ENCODE data around the gene UNK. TPM values are rescaled to one million over a fixed set of nuclear protein-coding genes. Genes with fewer than 3 reads are reported as not detected.

Gene UNK
- total and polyA plus RNA-seq, 2 of the 13 experiments (the other 11 are each of a cell fraction or from before 2014, with no cell fraction given) = 31.6 to 33.0 TPM

DNA sequence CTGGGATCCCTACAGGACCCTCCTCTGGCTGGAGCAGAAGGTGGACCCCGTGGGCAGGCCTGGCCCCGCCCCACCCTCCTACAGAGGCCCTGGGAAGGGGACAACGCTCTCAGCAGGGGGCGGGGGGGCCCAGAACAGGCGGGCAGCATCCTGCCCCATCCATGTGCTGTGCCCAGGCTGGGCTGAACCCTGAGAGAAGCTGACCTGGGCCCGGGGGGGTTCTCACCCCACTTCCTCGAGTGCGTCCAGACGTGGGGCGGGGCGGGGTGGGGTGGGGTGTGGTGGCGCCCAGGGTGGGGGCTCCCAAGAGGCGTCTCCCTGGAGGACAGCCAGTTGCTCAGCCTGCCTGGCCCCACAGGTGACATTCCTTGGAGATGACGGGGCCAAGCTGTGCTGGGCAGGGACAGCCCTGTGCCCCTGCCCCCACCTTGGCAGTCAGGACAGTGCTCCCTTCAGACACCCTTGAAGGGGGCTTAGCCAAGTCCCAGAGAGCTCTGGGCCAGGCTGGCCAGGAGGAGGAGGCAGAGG is 60.0 kb downstream of the UNK start (continued):
- TF ChIP-seq ZFP62 (CRISPR knock-in tag; IDR thresholded peaks at IDR 0.05) (no peak), ZSCAN31 (CRISPR knock-in tag; IDR thresholded peaks at IDR 0.05; ENCODE audit: low read depth) (0 out of 2 replicates have a peak, but pooled peaks have one; percentile 9), ZNF788 (CRISPR knock-in tag; IDR thresholded peaks at IDR 0.05; ENCODE audit: borderline replicate concordance) (no peak; the same call in 1 of the 2 replicates), ZNF652 (CRISPR knock-in tag; IDR thresholded peaks at IDR 0.05; ENCODE audit: borderline replicate concordance, low read depth) (no peak), ZFP90 (CRISPR knock-in tag; IDR thresholded peaks at IDR 0.05; ENCODE audit: borderline replicate concordance) (no peak), RARG (CRISPR knock-in tag; IDR thresholded peaks at IDR 0.05; ENCODE audit: low read depth) (no peak), ZNF296 (CRISPR knock-in tag; conservative IDR thresholded peaks at IDR 0.05) (no peak), YEATS4 (CRISPR knock-in tag; IDR thresholded peaks at IDR 0.05; ENCODE audit: borderline replicate concordance) (no peak), ZNF282 (IDR thresholded peaks at IDR 0.05; ENCODE audit: partially characterized antibody) (no peak), EHMT2 (IDR thresholded peaks at IDR 0.05; ENCODE audit: borderline replicate concordance, low read depth, low read length) (no peak), FOSL1 (CRISPR knock-in tag; IDR thresholded peaks at IDR 0.05; ENCODE audit: borderline replicate concordance) (peak; percentile 48; the same call in 1 of the 2 replicates), TBX2 (CRISPR knock-in tag; IDR thresholded peaks at IDR 0.05; ENCODE audit: borderline replicate concordance) (no peak), NCOA2 (CRISPR knock-in tag; IDR thresholded peaks at IDR 0.05) (no peak; the same call in 1 of the 2 replicates), ZNF326 (CRISPR knock-in tag; IDR thresholded peaks at IDR 0.05; ENCODE audit: borderline replicate concordance) (no peak), MBNL3 (CRISPR knock-in tag; conservative IDR thresholded peaks at IDR 0.05) (no peak), CHCHD3 (CRISPR knock-in tag; IDR thresholded peaks at IDR 0.05) (no peak), KDM1A (CRISPR knock-in tag; IDR thresholded peaks at IDR 0.05) (no peak), STAT5B (CRISPR knock-in tag; IDR thresholded peaks at IDR 0.05) (no peak)
- TF ChIP-seq, protein P1, sequence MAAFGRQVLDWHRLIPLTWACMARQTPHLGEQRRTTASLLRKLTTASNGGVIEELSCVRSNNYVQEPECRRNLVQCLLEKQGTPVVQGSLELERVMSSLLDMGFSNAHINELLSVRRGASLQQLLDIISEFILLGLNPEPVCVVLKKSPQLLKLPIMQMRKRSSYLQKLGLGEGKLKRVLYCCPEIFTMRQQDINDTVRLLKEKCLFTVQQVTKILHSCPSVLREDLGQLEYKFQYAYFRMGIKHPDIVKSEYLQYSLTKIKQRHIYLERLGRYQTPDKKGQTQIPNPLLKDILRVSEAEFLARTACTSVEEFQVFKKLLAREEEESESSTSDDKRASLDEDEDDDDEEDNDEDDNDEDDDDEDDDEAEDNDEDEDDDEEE (CRISPR knock-in tag; IDR thresholded peaks at IDR 0.05) = peak; percentile 11; the same call in 1 of the 2 replicates
- TF ChIP-seq, protein P2, sequence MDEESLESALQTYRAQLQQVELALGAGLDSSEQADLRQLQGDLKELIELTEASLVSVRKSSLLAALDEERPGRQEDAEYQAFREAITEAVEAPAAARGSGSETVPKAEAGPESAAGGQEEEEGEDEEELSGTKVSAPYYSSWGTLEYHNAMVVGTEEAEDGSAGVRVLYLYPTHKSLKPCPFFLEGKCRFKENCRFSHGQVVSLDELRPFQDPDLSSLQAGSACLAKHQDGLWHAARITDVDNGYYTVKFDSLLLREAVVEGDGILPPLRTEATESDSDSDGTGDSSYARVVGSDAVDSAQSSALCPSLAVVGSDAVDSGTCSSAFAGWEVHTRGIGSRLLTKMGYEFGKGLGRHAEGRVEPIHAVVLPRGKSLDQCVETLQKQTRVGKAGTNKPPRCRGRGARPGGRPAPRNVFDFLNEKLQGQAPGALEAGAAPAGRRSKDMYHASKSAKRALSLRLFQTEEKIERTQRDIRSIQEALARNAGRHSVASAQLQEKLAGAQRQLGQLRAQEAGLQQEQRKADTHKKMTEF (CRISPR knock-in tag; IDR thresholded peaks at IDR 0.05) = no peak
- TF ChIP-seq, protein P3, sequence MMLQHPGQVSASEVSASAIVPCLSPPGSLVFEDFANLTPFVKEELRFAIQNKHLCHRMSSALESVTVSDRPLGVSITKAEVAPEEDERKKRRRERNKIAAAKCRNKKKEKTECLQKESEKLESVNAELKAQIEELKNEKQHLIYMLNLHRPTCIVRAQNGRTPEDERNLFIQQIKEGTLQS (CRISPR knock-in tag; IDR thresholded peaks at IDR 0.05) = peak; percentile 63; the same call in 1 of the 2 replicates
- TF ChIP-seq, protein P4, sequence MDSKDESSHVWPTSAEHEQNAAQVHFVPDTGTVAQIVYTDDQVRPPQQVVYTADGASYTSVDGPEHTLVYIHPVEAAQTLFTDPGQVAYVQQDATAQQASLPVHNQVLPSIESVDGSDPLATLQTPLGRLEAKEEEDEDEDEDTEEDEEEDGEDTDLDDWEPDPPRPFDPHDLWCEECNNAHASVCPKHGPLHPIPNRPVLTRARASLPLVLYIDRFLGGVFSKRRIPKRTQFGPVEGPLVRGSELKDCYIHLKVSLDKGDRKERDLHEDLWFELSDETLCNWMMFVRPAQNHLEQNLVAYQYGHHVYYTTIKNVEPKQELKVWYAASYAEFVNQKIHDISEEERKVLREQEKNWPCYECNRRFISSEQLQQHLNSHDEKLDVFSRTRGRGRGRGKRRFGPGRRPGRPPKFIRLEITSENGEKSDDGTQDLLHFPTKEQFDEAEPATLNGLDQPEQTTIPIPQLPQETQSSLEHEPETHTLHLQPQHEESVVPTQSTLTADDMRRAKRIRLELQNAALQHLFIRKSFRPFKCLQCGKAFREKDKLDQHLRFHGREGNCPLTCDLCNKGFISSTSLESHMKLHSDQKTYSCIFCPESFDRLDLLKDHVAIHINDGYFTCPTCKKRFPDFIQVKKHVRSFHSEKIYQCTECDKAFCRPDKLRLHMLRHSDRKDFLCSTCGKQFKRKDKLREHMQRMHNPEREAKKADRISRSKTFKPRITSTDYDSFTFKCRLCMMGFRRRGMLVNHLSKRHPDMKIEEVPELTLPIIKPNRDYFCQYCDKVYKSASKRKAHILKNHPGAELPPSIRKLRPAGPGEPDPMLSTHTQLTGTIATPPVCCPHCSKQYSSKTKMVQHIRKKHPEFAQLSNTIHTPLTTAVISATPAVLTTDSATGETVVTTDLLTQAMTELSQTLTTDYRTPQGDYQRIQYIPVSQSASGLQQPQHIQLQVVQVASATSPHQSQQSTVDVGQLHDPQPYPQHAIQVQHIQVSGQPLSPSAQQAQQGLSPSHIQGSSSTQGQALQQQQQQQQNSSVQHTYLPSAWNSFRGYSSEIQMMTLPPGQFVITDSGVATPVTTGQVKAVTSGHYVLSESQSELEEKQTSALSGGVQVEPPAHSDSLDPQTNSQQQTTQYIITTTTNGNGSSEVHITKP (CRISPR knock-in tag; IDR thresholded peaks at IDR 0.05; ENCODE audit: low read depth) = no peak

Measured in HepG2 (cell line).